HepG2 (cell line): Measurements from ENCODE around the gene NDUFS2. TPM values are rescaled to one million over a fixed set of nuclear protein-coding genes. Genes with fewer than 3 reads are reported as not detected.

Experiments used
- ATF5 ChIP-seq: sonication (generic); formaldehyde crosslinking; IDR thresholded peaks from 2 replicates; pipeline ENCODE4 v1.4.0; 2020; ENCODE audit warnings: mild to moderate bottlenecking, low read depth, missing genetic modification reagents
- ETV6 ChIP-seq: sonication (generic); formaldehyde crosslinking; conservative IDR thresholded peaks from 2 replicates; pipeline ENCODE4 v1.4.0; 2020; ENCODE audit warnings: missing genetic modification reagents
- GABPA ChIP-seq, 2 experiments: IDR thresholded peaks; 2 replicates each; pipeline ENCODE4 v1.6.1; 2011 to 2016; ENCODE audit warnings: low read depth in 2 of 2, low read length in 1 of 2, missing biosample characterization in 1 of 2, missing genetic modification characterization in 1 of 2
- HINFP ChIP-seq: sonication (generic); formaldehyde crosslinking; IDR thresholded peaks from 2 replicates; pipeline ENCODE4 v1.4.0; 2020; ENCODE audit warnings: low read depth, mild to moderate bottlenecking, missing genetic modification reagents
- HMGA1 ChIP-seq: sonication (generic); formaldehyde crosslinking; conservative IDR thresholded peaks from 2 replicates; pipeline ENCODE4 v1.4.0; 2020; ENCODE audit warnings: missing genetic modification reagents
- IKZF5 ChIP-seq: IDR thresholded peaks from 2 replicates; pipeline ENCODE4 v1.6.1; 2018; ENCODE audit warnings: missing genetic modification reagents, mild to moderate bottlenecking, missing compliant biosample characterization
- NCOA2 ChIP-seq: sonication (generic); formaldehyde crosslinking; IDR thresholded peaks from 2 replicates; pipeline ENCODE4 v1.8.0; 2022; ENCODE audit warnings: inconsistent platforms
- PAXIP1 ChIP-seq: sonication (generic); formaldehyde crosslinking; conservative IDR thresholded peaks from 2 replicates; pipeline ENCODE4 v1.4.0; 2020; ENCODE audit warnings: mild to moderate bottlenecking, missing genetic modification reagents, moderate library complexity
- PREB ChIP-seq: sonication (generic); formaldehyde crosslinking; IDR thresholded peaks from 2 replicates; pipeline ENCODE4 v1.4.0; 2020; ENCODE audit warnings: missing genetic modification reagents
- STAG1 ChIP-seq: sonication (generic); formaldehyde crosslinking; IDR thresholded peaks from 2 replicates; pipeline ENCODE4 v1.4.0; 2020; ENCODE audit warnings: missing genetic modification reagents
- TCF7 ChIP-seq: sonication (generic); IDR thresholded peaks from 2 replicates; pipeline ENCODE4 v1.6.1; 2016; ENCODE audit warnings: antibody characterized with exemption, low read depth
- ZNF30 ChIP-seq: sonication (generic); formaldehyde crosslinking; IDR thresholded peaks from 2 replicates; pipeline ENCODE4 v1.5.0; 2020; ENCODE audit warnings: mild to moderate bottlenecking, missing genetic modification reagents
- ZNF317 ChIP-seq: sonication (generic); formaldehyde crosslinking; IDR thresholded peaks from 2 replicates; pipeline ENCODE4 v1.5.0; 2020; ENCODE audit warnings: mild to moderate bottlenecking, missing genetic modification reagents
- ZNF414 ChIP-seq: sonication (generic); formaldehyde crosslinking; IDR thresholded peaks from 2 replicates; pipeline ENCODE4 v1.5.0; 2020; ENCODE audit warnings: missing genetic modification reagents
- ZNF564 ChIP-seq: sonication (generic); formaldehyde crosslinking; IDR thresholded peaks from 2 replicates; pipeline ENCODE4 v1.8.1; 2023; ENCODE audit warnings: mild to moderate bottlenecking, missing genetic modification reagents
- ZNF788 ChIP-seq: sonication (generic); formaldehyde crosslinking; IDR thresholded peaks from 2 replicates; pipeline ENCODE4 v1.5.0; 2020; ENCODE audit warnings: mild to moderate bottlenecking, missing genetic modification reagents, borderline replicate concordance
- ZNF792 ChIP-seq: IDR thresholded peaks from 2 replicates; pipeline ENCODE4 v1.6.1; 2016
- polyA plus RNA-seq, 8 experiments: library from polyadenylated mRNA; depleted of rRNA in 3 of 8; stranded (reverse) in 7 of 8; unstranded in 1 of 8; fragments of >200 nt; fragmentation: Illumina TruSeq in 4 of 8; extraction: Trizol in 4 of 8; gene quantifications; 2 replicates each; pipeline versions ENCODE4 v1.2.1 to v1.2.3, GENCODE V29; 2011 to 2016; ENCODE audit warnings: low read depth in 4 of 8, missing spikeins in 1 of 8, mixed read lengths in 1 of 8; ENCODE audit not compliant: insufficient read depth in 1 of 8
- total RNA-seq, 5 experiments: library from RNA; depleted of rRNA; stranded (reverse); fragments of >200 nt; fragmentation: Illumina TruSeq; extraction: Trizol; gene quantifications; 2 replicates each; pipeline ENCODE4 v1.2.3, GENCODE V29; 2016; ENCODE audit warnings: low read depth in 1 of 5

The NDUFS2 gene
- total and polyA plus RNA-seq, 2 of the 13 experiments (the other 11 are each of a cell fraction or from before 2014, with no cell fraction given), result 89.9 to 118 TPM

GRCh38 chr1:161198194-161198896, 3.8 kb upstream of the NDUFS2 start (continued):
- no peak for TF ChIP-seq ZNF564 (CRISPR knock-in tag)
- no peak for TF ChIP-seq NCOA2 (CRISPR knock-in tag)
- peak; percentile 19; the same call in 1 of the 2 replicates for TF ChIP-seq ZNF788 (CRISPR knock-in tag)
- no peak for TF ChIP-seq IKZF5 (CRISPR knock-in tag)
- TF ChIP-seq TCF7, result no peak
- no peak for TF ChIP-seq PREB (CRISPR knock-in tag)
- no peak for TF ChIP-seq ATF5
- TF ChIP-seq STAG1 (CRISPR knock-in tag), result peak; percentile 39
- no peak for TF ChIP-seq HINFP (CRISPR knock-in tag)
- TF ChIP-seq GABPA (IDR thresholded peaks at IDR 0.05; ENCODE audit: low read depth, low read length), result no peak
- TF ChIP-seq GABPA (CRISPR knock-in tag; IDR thresholded peaks at IDR 0.05; ENCODE audit: low read depth), result no peak
- TF ChIP-seq PAXIP1 (CRISPR knock-in tag), result no peak
- no peak for TF ChIP-seq ZNF317 (CRISPR knock-in tag)
- TF ChIP-seq ZNF792 (CRISPR knock-in tag), result no peak
- no peak for TF ChIP-seq ETV6 (CRISPR knock-in tag)
- no peak for TF ChIP-seq ZNF30 (CRISPR knock-in tag)
- TF ChIP-seq ZNF414, result 0 out of 2 replicates have a peak, but pooled peaks have one; percentile 41
- no peak for TF ChIP-seq HMGA1 (CRISPR knock-in tag)
